ENCODE measurements around the gene ADGRG4.
"Not testable (repeated sequence)": the region's sequence is repeated elsewhere in the genome, so short reads cannot be mapped to it uniquely, and the experiment has no call there.

The ADGRG4 gene, protein sequence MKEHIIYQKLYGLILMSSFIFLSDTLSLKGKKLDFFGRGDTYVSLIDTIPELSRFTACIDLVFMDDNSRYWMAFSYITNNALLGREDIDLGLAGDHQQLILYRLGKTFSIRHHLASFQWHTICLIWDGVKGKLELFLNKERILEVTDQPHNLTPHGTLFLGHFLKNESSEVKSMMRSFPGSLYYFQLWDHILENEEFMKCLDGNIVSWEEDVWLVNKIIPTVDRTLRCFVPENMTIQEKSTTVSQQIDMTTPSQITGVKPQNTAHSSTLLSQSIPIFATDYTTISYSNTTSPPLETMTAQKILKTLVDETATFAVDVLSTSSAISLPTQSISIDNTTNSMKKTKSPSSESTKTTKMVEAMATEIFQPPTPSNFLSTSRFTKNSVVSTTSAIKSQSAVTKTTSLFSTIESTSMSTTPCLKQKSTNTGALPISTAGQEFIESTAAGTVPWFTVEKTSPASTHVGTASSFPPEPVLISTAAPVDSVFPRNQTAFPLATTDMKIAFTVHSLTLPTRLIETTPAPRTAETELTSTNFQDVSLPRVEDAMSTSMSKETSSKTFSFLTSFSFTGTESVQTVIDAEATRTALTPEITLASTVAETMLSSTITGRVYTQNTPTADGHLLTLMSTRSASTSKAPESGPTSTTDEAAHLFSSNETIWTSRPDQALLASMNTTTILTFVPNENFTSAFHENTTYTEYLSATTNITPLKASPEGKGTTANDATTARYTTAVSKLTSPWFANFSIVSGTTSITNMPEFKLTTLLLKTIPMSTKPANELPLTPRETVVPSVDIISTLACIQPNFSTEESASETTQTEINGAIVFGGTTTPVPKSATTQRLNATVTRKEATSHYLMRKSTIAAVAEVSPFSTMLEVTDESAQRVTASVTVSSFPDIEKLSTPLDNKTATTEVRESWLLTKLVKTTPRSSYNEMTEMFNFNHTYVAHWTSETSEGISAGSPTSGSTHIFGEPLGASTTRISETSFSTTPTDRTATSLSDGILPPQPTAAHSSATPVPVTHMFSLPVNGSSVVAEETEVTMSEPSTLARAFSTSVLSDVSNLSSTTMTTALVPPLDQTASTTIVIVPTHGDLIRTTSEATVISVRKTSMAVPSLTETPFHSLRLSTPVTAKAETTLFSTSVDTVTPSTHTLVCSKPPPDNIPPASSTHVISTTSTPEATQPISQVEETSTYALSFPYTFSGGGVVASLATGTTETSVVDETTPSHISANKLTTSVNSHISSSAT (N-terminal part only)

DNA sequence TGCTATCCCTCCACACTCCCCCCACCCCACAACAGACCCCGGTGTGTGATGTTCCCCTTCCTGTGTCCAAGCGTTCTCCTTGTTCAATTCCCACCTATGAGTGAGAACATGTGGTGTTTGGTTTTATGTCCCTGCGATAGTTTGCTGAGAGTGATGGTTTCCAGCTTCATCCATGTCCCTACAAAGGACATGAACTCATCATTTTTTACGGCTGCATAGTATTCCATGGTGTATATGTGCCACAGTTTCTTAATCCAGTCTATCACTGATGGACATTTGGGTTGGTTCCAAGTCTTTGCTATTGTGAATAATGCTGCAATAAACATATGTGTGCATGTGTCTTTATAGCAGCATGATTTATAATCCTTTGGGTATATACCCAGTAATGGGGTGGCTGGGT, at the start of gene ADGRG4:
Gene ADGRG4, plus strand, starts transcription at position 243 of the 400 bp plus-strand sequence. CDS start 7,815 bp downstream, outside the sequence.
- DNase-seq: not testable (repeated sequence)

DNA sequence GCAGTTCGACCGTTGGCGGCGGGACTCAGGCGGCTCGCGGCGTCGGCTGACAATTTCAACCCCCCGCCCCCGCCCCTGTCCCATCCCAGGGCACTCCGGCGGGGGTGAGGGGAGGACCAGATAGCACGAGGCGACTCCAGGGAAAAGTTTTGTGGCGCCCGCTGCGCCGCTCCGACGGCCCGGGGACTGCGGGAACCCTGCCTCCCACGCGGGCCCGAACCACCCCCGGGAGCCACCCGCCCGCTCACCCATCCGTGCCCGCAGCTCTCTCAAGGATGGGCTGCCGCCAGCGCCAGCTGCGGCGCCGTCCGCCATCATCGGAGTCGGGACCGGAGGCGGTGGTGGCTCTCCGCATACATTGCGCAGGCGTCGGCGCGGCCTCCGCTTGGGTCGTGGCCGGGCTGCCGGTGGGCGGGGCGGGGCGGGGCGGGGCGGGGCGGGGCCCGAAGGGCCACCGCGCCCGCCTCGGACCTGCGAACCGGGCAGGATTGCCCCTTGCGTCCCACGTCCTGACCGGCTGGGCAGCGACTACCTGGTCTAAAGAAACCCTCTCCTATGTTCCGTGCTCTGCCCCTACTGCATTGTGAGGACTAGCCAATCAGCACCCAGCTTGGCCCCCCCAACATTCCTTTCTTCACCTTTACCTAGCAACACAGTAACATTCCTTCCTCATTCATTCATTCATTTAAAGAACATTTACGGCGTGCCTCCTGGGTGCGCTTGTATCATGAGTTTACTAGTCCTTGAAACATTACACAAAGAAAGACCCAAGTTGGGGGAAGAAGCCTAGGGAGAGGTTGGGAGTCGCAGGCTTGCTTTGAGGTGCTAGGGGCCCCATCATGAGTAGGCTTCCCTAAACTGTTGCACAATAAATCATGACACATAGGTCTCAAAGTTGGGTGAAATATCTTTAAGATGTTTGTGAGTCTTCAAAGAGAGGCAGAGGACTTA, 49.4 kb upstream of the ADGRG4 start, which contains the start of gene MAP7D3:
Gene MAP7D3, minus strand, starts transcription at position 360 of the 951 bp plus-strand sequence. Its CDS starts 42 bp downstream, at position 318.
- peak; percentile 72 for DNase-seq

DNA sequence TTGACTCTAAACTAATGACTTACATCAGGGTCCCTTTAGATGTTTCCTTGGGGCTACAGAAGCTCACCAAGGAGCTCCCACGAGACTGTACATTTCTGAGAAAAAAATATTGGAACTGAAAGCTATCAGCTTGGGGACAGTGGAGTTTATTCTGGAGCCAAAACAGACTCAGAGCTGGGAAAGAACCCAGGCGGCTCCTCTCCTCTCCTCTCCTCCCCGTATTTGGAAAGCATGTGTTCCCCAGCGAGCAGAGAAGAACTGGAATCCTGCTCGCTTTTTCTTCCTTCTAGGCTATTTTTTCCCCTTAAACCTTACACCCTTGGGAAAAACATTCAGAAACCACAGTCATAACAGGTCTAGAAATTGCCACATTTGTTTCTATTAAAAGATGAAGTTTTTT, 45.2 kb upstream of the ADGRG4 start:
- no peak for DNase-seq

DNA sequence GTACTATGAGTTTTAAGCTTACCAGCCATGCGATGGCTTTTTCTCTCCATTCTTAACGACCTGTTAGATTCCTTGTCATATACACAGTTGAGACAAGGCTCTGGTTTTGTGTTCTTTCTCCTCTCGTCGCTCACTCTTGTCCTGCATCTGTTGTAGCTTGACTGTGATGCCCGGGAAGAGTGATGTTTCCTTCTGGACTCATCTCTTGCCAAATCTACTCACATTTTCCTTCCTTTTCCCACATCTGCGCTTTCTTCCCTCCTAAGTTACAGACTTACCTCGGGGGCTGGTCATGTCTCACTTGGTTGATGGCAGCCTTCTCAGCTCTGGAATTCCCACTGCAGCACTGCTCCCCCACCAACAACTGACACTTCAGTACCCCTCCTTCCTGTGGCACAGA, 44.7 kb upstream of the ADGRG4 start:
- DNase-seq: no peak

DNA sequence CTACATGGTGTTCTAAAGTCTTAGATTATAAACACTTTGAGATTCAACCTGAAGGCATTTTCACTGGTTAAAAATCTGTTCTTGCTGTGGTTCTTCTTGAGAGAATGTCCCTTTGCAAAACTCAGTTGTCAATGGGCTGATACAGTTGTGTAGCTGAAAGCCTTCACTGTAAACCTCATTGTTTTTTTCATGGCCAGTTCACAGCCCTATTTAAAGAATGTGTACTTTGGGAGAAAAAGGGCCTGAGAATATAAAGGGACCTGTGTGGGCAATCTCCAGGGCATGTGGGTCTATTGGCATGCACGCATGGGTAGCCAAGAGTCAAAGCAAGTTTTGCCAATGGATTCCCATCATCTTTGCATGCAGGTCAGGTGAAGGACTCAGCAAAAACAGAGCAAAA, 41.8 kb upstream of the ADGRG4 start:
- no peak for DNase-seq

DNA sequence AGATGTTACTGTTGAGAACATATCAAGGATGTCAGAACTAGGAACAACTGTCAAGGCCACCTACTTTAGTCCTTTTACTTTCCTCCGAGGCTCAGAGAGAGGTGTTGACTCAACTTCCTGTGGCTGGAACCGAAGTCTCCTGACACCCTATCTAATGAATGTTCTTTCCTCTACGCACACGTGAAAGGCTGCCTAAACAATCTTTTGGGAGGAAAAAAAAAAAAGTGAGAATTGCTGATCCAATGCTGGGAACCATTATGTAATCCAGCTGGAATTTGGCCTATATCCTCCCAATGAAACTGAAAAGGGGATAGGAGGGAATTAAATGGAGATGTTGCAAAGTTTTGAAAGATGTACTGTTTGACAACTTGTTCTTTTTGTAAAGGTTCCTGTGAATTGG, 41.2 kb upstream of the ADGRG4 start:
- DNase-seq: peak; percentile 6

DNA sequence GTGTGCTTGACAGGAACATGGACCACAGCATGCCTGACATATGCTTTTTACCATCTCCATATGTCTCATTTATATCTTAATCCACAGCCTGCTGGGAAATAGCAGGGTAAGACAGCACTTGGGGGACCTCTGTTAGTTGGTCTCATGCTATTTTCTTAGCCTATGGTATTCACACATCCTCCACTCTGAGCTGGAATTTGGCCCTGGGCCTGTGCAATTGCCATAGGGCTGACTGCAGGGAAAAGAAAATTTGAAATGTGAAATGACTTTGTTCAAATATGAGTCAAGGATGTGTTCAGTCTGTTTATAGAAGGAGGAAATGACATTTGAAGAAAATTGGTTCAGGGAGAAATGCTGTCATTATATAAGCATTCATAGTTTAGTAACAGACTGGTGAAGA, 40.0 kb upstream of the ADGRG4 start:
- DNase-seq: no peak

DNA sequence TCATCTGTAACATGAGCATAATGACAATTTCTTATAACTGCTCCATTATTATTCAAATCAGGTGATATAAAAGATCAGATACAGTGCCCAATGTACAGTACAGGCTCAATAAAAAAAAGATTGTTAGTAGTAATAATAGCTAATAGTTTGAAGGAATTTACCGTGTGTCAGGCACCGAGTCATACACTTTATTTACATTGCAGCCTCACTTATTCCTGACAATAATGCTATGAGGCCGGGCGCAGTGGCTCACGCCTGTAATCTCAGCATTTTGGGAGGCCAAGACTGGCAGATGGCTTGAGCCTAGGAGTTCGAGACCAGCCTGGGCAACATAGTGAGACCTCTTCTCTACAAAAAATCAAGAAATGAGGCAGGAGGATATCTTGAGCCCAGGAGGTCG, 39.4 kb upstream of the ADGRG4 start:
- DNase-seq: no peak

DNA sequence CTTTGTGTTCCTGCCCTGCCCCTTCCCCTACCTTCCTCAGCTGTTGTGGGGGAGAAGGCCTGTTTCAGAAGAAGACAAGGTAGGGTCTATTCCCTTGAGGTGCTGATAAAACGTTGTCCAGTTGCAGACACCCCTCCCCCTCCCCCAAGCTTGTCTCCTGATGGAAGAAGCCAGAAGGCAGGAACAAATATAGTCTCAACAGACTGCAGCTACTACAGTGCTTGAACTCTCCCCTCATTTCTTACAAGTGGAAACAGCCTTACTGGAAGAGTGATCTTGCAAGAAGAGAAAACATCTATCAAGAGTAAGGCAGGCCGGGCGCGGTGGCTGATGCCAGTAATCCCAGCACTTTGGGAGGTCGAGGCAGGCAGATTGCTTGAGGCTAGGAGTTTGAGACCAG, 38.5 kb upstream of the ADGRG4 start:
- no peak for DNase-seq

DNA sequence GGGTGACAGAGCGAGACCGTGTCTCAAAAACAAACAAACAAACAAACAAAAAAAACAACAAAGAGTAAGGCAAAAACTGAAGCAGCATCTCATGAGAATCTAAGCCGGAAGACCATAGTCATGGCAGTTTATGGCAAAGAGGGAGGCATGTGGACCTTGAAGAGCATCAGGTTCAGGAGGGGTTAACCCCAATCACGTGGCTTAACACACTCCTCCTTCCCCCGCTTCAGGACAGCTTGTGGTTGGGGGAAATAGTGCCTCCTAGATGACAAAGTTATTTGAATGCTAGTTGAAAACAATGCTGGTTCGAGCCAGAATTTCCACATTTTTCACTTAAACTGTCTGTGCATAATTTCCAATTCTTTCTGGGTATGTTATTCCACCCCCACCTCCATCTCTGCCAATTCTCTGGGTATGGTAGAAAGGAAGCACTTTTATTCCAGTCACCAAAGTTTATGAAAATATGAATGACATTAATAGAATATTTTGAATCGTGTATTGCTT, 37.9 kb upstream of the ADGRG4 start:
- no peak for DNase-seq

DNA sequence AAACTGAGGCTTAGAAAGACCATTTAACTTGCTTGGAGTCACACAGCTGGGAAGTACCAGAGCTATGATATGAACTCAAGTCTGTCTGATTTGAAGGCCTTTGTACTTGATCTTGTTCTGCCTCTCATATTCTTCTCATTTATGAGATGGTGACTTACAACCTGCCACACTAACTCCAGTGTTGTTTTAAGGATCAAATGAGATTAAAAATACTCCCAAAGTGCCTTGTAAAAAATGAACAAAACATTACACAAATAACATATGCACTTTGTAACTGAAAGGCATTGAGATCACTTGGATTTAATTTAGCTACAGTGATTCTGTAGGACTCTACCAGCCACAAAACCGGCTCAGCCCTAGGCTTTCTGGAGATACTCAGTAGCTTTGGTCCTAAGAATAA, 33.9 kb upstream of the ADGRG4 start:
- DNase-seq: no peak

DNA sequence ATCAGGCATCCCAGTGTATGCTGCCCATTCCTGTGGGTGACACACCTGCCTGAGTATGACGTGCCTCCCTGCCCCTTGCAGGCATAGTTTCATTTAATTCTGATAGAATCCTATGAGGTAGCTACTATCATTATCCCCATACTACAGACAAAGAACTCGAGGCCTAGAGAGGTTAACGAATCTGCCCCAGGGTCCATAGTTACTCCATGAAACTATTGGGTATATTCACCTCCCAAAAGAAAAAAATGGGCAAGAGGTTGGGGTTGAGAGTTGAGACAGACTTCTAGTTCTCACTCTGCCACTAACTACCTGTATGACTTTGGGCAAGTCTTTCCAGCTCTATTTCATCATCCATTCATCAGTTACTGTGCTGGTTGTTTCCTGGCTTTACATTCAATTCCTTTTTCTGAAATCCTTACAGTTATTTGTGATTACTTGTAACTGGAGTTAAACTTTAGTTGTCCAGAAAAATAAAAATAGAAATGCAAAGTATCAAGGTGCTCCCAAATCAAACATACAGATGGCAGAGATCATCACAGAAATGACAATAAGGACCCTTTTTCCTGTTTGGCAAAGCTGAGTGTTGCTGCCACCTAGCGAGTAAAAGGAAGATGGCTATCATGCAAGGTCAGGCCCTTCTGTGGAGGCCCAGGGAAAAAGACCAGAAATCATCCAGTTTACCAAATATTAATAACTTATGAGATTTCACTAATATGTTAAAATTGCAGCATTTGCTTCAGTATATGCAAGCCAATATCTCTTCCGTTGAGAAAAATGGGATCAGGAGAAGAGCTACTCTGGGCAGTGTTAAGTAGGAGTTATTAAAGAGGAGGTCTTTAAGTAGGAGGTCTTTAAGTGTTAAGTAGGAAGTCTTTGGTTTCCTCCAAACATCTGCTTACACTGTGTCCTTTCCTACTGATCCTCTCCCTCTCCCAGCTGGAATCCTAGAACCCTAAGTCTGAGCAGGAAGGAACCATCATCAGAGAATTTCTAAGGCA, 32.4 kb upstream of the ADGRG4 start:
- peak; percentile 51 for DNase-seq

DNA sequence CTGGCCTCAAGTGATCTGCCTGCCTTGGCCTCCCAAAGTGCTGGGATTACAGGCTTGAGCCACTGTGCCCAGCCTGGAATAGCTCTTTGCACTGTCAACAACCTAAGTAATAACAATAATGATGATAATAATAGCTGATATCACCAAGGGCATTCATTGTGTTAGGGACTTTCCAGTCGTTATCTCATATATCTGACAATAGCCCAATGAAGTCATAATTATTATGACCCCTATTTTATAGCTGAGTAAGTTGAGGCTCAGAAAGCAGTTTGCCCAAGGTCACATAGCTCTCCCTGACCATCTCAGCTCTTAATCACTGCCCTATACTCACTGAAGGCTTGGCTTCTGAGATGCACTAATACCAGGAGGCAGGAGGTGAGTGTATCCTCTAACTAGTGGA, 30.8 kb upstream of the ADGRG4 start:
- no peak for DNase-seq

DNA sequence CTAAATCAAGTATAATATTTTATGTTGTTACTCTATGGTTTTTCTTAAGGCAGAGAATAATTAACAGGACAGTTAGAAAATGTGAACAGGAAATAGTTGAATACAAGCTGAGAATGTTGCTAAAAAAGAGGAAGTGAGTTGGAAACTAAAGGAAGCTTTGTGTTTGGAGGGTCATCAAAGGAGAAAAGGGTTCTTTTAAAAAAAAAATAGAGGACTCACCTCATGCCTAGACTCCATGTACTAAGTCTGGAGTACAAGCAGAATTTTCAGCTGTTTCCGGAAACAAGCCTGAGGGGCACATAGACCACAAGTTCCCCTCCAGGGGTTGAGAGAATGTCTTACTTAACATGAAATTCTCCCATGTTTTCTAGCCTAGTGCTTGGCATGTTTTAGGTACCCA, 29.5 kb upstream of the ADGRG4 start:
- no peak for DNase-seq

DNA sequence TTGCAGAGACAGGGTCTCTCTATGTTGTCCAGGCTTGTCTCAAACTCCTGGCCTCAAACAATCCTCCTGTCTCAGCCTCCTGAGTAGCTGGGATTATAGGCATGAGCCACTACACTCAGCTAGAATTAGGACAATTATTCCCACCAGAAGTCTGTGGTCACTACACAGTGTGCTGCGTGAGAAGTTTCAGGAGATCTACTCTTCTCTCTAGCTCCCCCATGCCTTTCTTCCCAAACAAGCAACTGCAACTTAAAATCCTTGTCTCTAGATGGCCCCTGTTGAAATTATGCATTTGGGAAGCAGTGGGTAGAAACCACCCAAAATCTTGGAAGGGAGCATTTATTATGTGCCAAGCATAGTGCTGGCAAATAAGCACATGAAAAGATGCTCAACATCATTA, 28.4 kb upstream of the ADGRG4 start:
- DNase-seq: no peak

DNA sequence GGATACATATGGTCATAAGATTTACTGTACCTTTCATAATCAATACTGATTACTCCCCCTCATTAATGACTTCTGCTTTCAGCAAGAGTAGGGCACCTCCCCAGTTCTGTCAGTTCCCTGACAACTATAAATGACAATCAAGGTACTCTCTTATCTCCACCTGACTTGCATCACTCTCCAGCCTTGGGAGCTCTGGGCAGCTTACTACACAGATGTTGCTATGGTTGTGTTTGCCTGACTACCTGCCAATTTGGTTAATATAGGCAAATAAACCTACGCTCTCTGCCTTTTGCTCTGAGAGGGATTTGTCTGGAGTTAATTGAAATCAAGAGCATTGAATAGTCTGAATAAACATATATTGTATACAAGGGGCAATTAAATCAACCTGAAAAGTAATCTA, 26.8 kb upstream of the ADGRG4 start:
- no peak for DNase-seq

DNA sequence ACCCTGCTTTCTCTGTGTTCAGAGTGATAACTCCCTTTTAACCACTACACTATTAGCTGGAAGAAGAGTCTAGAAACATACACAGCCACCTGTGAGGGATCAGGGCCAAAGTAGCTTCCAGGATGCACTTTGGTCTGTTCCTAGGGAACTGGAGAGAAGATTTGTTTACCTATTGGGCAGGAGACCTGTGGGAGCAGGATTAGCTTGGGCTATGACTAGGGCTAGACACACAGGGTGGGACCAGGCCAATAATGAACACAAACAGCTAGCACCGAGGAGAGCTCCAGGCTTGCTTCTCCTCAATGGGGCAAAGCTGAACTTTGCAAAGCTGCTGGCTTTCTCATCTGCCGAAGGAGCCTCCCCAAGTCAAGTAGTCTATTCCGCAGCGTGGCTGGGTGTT, 25.2 kb upstream of the ADGRG4 start:
- DNase-seq: no peak

DNA sequence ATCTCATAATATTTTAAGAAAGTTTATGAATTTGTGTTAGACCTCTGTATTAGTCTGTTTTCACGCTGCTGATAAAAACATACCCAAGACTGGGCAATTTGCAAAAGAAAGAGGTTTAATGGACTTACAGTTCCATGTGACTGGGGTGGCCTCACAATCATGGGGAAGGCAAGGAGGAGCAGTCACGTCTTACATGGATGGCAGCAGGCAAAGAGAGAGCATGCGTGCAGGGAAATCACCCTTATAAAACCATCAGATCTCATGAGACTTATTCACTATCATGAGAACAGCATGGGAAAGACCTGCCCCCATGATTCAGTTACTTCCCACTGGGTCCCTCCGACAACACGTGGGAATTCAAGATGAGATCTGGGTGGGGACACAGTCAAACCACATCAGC, 14.4 kb upstream of the ADGRG4 start:
- not testable (repeated sequence) for DNase-seq

DNA sequence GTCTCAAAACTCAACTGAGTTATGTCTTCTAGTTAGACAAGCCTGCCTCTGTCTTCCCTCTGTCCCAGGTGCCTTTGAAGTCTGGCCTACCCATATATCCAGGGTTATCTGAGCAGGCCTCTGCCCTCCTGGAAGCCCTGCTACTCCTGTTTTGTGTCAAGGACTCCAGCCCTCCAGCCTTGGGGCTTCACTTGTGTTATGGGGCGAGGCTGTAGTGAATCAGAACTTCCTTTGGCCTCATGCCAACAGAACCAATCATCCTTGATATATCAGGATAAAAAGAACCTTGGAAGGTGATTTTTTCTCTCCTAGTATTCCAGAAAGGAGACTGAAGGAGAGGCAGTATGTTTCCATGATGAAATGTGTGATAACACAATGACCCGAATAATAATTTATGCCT, 8.9 kb upstream of the ADGRG4 start:
- no peak for DNase-seq

DNA sequence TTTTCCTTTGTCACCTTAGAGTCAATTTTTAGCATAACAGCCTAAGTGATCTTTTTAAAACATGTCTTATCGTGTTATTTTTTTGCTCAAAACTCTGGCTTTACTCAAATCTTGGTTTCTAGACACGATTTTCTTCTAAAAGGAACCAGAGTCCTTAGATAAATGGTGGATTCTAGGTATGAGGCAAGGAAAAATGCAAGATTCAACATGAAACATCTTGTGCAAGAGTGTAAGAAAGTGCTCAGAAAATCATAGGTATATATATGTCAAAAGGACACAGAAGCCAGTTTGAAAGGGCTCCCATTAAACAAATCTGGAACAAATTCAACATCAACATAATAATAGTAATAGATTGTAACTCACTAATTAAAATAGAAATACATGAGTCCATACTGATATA, 8.1 kb upstream of the ADGRG4 start:
- no peak for DNase-seq
